Measurements from ENCODE around the gene CUL2. TPM values are rescaled to one million over a fixed set of nuclear protein-coding genes. Genes with fewer than 3 reads are reported as not detected.

CUL2 gene
- total RNA-seq (36.9 and 41.9 TPM in 2 replicates), polyA plus RNA-seq (7.3 and 10.5 TPM in 2 replicates), polyA minus RNA-seq (6.3 and 9.1 TPM in 2 replicates)
- total RNA-seq (2013), result 25.6 TPM

- H3K4me1 Mint-ChIP-seq, result peaks cover 50% of the 10 kb centered on the region
- no peaks in the 10 kb centered on the region for H3K9me3 Mint-ChIP-seq (ENCODE audit: insufficient read depth)
- TF ChIP-seq, protein P1, sequence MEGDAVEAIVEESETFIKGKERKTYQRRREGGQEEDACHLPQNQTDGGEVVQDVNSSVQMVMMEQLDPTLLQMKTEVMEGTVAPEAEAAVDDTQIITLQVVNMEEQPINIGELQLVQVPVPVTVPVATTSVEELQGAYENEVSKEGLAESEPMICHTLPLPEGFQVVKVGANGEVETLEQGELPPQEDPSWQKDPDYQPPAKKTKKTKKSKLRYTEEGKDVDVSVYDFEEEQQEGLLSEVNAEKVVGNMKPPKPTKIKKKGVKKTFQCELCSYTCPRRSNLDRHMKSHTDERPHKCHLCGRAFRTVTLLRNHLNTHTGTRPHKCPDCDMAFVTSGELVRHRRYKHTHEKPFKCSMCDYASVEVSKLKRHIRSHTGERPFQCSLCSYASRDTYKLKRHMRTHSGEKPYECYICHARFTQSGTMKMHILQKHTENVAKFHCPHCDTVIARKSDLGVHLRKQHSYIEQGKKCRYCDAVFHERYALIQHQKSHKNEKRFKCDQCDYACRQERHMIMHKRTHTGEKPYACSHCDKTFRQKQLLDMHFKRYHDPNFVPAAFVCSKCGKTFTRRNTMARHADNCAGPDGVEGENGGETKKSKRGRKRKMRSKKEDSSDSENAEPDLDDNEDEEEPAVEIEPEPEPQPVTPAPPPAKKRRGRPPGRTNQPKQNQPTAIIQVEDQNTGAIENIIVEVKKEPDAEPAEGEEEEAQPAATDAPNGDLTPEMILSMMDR (IDR thresholded peaks at IDR 0.05), result no peak
- TF ChIP-seq EZH2 (IDR thresholded peaks at IDR 0.05; ENCODE audit: borderline replicate concordance, insufficient read depth, low read depth, low read length, poor library complexity, severe bottlenecking), result no peak
Observed at GRCh38 chr10:35090162-35090954, at the start of gene CUL2. CUL2 (minus strand) TSS chr10:35090341; CDS start chr10:35071317, 19,024 bp downstream.

More at GRCh38 chr10:35090162-35090954, at the start of gene CUL2:
- intact Hi-C loops (cut with micrococcal nuclease), result loop anchor here (1.0 kb wide), 4 partner anchors 36 to 289 kb away; partner anchors contain the start of genes CCNY and CREM
- H3K27me3 Mint-ChIP-seq, result no peaks in the 10 kb centered on the region
- DNase-seq (peak; percentile 98), ATAC-seq (ENCODE audit: low read depth) (peak; percentile 95)
- WGBS (ENCODE audit: insufficient coverage), result 1% methylated on average over 49 of the region's 59 CpGs
- peak within 1 kb of the TSS; percentile 74 for H3K4me2 ChIP-seq (replicated peaks; ENCODE audit: low read depth, low read length, poor library complexity, severe bottlenecking)
- CTCF ChIA-PET, result interaction anchor here (0.6 to 2.9 kb wide), 5 partner anchors 13 to 127 kb away, joined by 3 to 15 read pairs (median 4); partner anchors contain the start of gene CREM
- peaks cover 20% of the 10 kb centered on the region for H4K20me1 ChIP-seq (ENCODE audit: control insufficient read depth, insufficient read depth, low read length, poor library complexity, severe bottlenecking)
- H3K4me1 ChIP-seq (ENCODE audit: control insufficient read depth in 2 of 2, insufficient read depth in 2 of 2, low read length in 2 of 2), result peaks cover 29 to 31% of the 10 kb centered on the region in 2 donors
- H3K36me3 ChIP-seq (replicated peaks in 1 of 2; ENCODE audit: control extremely low read depth in 1 of 2, control insufficient read depth in 1 of 2, extremely low read depth in 1 of 2, insufficient read depth in 2 of 2, low read length in 1 of 2), result no peaks in the 10 kb centered on the region
- peak within 1 kb of the TSS; percentile 95 to 98 for H3K27ac ChIP-seq (ENCODE audit: low read length in 2 of 2)
- H3K9ac ChIP-seq (ENCODE audit: low read length), result peak within 1 kb of the TSS; percentile 89
- POLR2A ChIA-PET, result interaction anchor here (1.3 to 2.2 kb wide), 2 partner anchors 36 to 105 kb away, joined by 4 to 9 read pairs; partner anchors contain the start of gene CREM
- peaks cover 51% of the 10 kb centered on the region for H3K79me2 ChIP-seq (ENCODE audit: control insufficient read depth, insufficient read depth, low read length)
- H3K27ac Mint-ChIP-seq, result peak within 1 kb of the TSS; percentile 95
- H2AFZ ChIP-seq (ENCODE audit: insufficient read depth, low read depth, low read length, poor library complexity, severe bottlenecking), result peak within 1 kb of the TSS; percentile 93
- no peaks in the 10 kb centered on the region for H3K9me3 ChIP-seq (ENCODE audit: control extremely low read depth in 1 of 3, control insufficient read depth in 2 of 3, insufficient read depth in 1 of 3, low read length in 2 of 3)
- no peaks in the 10 kb centered on the region for H3K27me3 ChIP-seq (replicated peaks in 1 of 4; ENCODE audit: control extremely low read depth in 1 of 4, control insufficient read depth in 3 of 4, insufficient read depth in 4 of 4, low read length in 3 of 4)
- H3K4me3 ChIP-seq (ENCODE audit: control extremely low read depth in 1 of 5, extremely low read depth in 1 of 5, insufficient read depth in 1 of 5, low read depth in 2 of 5, low read length in 4 of 5), result peak within 1 kb of the TSS; percentile 62 to 92 (median 80)
- peak within 1 kb of the TSS; percentile 89 for H3K4me3 Mint-ChIP-seq

Measured in B cell (primary cell).